Stomach (tissue), 4 donors: ENCODE data around the gene XPC.

Experiments used
- POLR2A ChIP-seq, 4 donors: fragments of 450-650 bp; IDR thresholded peaks; one replicate each; pipeline ENCODE4 v1.6.1; 2016; ENCODE audit warnings: antibody characterized with exemption in 4 of 4, control low read depth in 2 of 4, mild to moderate bottlenecking in 1 of 4, moderate library complexity in 1 of 4
- TF ChIP-seq, protein P1 (sequence below), 7 experiments: fragments of 450-650 bp in 4 of 7; fragments of 200-600 bp in 3 of 7; sonication (generic) in 3 of 7; IDR thresholded peaks; one replicate each; pipeline ENCODE4 v1.5.1; 2016 to 2019; ENCODE audit warnings: antibody characterized with exemption in 7 of 7, control low read depth in 2 of 7, mild to moderate bottlenecking in 1 of 7

DNA sequence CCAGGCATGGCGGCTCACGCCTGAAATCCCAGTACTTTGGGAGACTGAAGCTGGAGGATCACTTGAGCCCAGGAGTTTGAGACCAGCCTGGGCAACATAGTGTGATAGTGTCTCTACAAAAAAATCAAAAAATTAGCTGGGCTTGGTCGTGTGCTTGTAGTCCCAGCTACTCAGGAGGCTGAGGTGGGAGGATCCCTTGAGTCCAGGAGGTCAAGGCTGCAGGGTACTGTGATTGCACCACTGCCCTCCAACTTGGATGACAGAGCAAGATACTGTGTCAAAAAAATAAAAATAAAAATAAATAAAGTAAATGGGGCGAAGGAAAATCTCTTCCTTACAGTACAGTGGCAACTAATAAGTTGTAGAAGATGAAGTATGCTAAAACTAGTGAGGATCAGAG lies 29.8 kb upstream of the XPC start:
- TF ChIP-seq, protein P1, sequence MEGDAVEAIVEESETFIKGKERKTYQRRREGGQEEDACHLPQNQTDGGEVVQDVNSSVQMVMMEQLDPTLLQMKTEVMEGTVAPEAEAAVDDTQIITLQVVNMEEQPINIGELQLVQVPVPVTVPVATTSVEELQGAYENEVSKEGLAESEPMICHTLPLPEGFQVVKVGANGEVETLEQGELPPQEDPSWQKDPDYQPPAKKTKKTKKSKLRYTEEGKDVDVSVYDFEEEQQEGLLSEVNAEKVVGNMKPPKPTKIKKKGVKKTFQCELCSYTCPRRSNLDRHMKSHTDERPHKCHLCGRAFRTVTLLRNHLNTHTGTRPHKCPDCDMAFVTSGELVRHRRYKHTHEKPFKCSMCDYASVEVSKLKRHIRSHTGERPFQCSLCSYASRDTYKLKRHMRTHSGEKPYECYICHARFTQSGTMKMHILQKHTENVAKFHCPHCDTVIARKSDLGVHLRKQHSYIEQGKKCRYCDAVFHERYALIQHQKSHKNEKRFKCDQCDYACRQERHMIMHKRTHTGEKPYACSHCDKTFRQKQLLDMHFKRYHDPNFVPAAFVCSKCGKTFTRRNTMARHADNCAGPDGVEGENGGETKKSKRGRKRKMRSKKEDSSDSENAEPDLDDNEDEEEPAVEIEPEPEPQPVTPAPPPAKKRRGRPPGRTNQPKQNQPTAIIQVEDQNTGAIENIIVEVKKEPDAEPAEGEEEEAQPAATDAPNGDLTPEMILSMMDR (IDR thresholded peaks at IDR 0.05): no peak
- no peak for TF ChIP-seq POLR2A (IDR thresholded peaks at IDR 0.05)
